SK-N-MC (cell line): Measurements from ENCODE around the gene CTNNAL1.
A peak's percentile ranks its signal among the peaks of the same experiment; 100 is the strongest.
"Not testable (repeated sequence)": the region's sequence is repeated elsewhere in the genome, so short reads cannot be mapped to it uniquely, and the experiment has no call there.

Source experiments
- DNase-seq: peaks from one replicate; pipeline ENCODE4 v3.0.0-alpha.2; 2011; ENCODE audit warnings: low read depth, low spot score
- H3K27ac ChIP-seq: fragments of 200-600 bp; sonication (generic); 2 replicates; pipeline ENCODE4 v1.5.1; 2016; ENCODE audit warnings: mixed run types
- H3K36me3 ChIP-seq: fragments of 200-600 bp; sonication (generic); 2 replicates; pipeline ENCODE4 v1.6.1; 2017; ENCODE audit warnings: antibody characterized with exemption, low read length, mixed read lengths; ENCODE audit not compliant: insufficient read depth
- H3K4me3 ChIP-seq: fragments of 200-600 bp; sonication (generic); 2 replicates; pipeline ENCODE4 v1.5.1; 2016
- H3K9ac ChIP-seq: fragments of 200-600 bp; sonication (generic); 2 replicates; pipeline ENCODE4 v1.8.0; 2017; ENCODE audit warnings: mixed run types, mixed read lengths; ENCODE audit not compliant: insufficient read length
- H3K9me3 ChIP-seq: fragments of 200-600 bp; sonication (generic); 2 replicates; pipeline ENCODE4 v1.6.1; 2017; ENCODE audit warnings: low read depth, mild to moderate bottlenecking, antibody characterized with exemption, low read length, moderate library complexity, mixed read lengths
- EZH2 ChIP-seq: fragments of 200-600 bp; sonication (generic); IDR thresholded peaks from one replicate; pipeline ENCODE4 v1.6.1; 2017; ENCODE audit warnings: antibody characterized with exemption
- FOXP2 ChIP-seq: optimal IDR thresholded peaks from 2 replicates; pipeline ENCODE3; 2011; ENCODE audit warnings: mild to moderate bottlenecking, moderate library complexity; ENCODE audit not compliant: insufficient read depth; ENCODE audit errors: extremely low read length, control extremely low read depth
- POLR2AphosphoS5 ChIP-seq: IDR thresholded peaks from 2 replicates; pipeline ENCODE4 v1.6.1; 2012; ENCODE audit warnings: mild to moderate bottlenecking, low read depth, low read length, borderline replicate concordance

The CTNNAL1 gene, protein sequence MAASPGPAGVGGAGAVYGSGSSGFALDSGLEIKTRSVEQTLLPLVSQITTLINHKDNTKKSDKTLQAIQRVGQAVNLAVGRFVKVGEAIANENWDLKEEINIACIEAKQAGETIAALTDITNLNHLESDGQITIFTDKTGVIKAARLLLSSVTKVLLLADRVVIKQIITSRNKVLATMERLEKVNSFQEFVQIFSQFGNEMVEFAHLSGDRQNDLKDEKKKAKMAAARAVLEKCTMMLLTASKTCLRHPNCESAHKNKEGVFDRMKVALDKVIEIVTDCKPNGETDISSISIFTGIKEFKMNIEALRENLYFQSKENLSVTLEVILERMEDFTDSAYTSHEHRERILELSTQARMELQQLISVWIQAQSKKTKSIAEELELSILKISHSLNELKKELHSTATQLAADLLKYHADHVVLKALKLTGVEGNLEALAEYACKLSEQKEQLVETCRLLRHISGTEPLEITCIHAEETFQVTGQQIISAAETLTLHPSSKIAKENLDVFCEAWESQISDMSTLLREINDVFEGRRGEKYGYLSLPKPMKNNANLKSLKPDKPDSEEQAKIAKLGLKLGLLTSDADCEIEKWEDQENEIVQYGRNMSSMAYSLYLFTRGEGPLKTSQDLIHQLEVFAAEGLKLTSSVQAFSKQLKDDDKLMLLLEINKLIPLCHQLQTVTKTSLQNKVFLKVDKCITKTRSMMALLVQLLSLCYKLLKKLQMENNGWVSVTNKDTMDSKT

DNA sequence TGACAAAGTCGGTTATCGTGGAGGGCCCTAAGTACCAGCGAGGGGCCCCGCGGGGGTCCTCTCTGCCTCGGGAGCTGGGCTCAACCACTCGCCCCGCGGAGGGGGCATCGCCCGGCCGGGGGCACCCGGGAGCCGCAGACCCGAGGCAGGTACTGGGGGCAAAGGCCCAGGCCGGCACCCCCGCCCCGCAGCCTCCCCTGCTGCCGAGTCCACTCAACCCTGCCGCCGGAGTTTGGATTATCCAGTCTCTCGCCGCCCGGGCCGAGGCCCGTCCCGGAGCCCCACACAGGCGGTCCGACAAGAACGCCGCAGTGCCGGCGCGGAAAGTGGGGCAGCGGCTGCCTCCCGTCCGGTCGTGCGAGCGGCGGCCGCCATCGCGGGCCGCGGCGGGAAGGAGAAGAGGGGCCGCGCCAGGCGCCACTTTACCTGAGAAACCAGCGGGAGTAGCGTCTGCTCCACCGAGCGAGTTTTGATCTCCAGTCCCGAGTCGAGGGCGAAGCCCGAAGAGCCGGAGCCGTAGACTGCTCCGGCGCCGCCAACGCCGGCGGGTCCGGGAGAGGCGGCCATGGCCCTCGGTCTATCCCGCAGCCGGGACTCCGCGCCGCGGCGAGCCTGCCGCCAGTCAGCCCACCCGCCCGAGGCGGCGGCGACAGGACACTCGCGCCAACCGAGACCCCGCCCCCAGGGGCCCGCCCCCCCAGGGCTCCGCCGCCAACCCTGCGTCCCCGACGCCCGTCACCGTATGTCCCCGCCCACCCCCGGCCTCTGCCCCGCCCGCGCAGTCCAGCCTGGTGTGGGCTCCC lies at the start of gene CTNNAL1:
Gene CTNNAL1, minus strand, starts transcription at position 624 of the 803 bp plus-strand sequence. Its CDS starts 57 bp downstream, at position 567.
- Histone ChIP-seq H3K27ac (peak within 1 kb of the TSS; percentile 91), H3K36me3 (peaks cover 5% of the 10 kb centered on the region; the same call in 1 of the 2 replicates), H3K9me3 (no peaks in the 10 kb centered on the region), H3K4me3 (peak within 1 kb of the TSS; percentile 79), H3K9ac (peak within 1 kb of the TSS; percentile 84)
- DNase-seq = no peak
- TF ChIP-seq POLR2AphosphoS5 (peak; percentile 54; the same call in 1 of the 2 replicates), FOXP2 (no peak)

DNA sequence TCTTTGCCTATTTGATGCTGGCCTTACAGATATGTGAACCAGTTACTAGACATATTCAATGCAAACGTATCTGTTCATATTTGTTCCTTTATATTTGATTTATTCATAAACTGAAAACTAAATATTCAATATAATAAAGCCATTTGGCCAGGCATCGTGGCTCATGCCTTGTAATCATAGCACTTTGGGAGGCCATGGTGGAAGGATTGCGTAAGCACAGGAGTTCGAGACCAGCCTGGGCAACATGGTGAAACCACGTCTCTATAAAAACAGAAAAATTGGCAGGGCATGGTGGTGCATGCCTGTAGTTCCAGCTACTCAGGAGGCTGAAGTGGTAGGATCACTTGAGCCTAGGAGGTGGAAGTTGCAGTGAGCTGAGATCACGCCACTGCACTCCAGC lies 49.2 kb upstream of the CTNNAL1 start:
- TF ChIP-seq EZH2 (no peak), FOXP2 (no peak), POLR2AphosphoS5 (no peak)
- DNase-seq = no peak
- H3K36me3 ChIP-seq = peaks cover 72% of the 10 kb centered on the region

DNA sequence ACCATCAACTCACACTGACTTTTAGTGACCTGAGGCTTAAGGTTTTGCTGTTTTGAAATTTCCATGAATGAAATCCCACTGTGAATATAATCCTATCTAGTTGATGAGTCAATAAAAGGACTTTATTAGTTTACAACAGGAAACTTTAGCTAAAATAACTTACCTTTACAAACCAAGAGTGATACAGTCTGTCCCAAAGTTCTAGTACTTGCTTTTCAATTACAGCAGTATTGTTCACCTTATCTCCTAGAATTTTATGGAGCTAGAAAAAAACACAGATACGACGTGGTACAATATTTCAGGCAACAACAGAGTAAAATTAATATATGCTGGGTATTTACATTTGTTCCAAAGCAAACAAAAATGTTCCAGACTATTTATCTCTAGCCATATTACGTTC lies 46.9 kb upstream of the CTNNAL1 start:
- no peak for DNase-seq
- Histone ChIP-seq H3K27ac (no peak overlapping the region), H3K9ac (no peak overlapping the region), H3K4me3 (no peak overlapping the region), H3K9me3 (no peaks in the 10 kb centered on the region; the same call in 1 of the 2 replicates), H3K36me3 (peaks cover 63% of the 10 kb centered on the region)
- TF ChIP-seq POLR2AphosphoS5 = no peak
- no peak for TF ChIP-seq EZH2
- TF ChIP-seq FOXP2 = no peak

More for the DNA sequence above, 49.2 kb upstream of the CTNNAL1 start:
- Histone ChIP-seq H3K4me3 (no peak overlapping the region), H3K9me3 (no peaks in the 10 kb centered on the region; the same call in 1 of the 2 replicates), H3K9ac (no peak overlapping the region), H3K27ac (no peak overlapping the region)

DNA sequence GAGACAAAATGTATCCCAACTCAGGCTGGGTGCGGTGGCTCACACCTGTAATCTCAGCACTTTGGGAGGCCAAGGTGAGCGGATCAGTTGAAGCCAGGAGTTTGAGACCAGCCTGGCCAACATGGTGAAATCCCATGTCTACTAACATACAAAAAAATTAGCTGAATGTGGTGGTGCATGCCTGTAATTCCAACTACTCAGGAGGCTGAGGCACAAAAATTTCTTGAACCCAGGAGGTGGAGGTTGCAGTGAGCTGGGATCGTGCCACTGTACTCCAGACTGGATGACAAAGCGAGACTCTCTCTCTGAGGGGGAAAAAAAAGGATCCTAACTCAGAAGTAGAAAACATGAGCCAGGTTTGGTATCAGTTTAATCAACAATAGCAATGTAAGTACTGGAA lies 39.8 kb upstream of the CTNNAL1 start:
- H3K9me3 ChIP-seq, H3K27ac ChIP-seq, H3K4me3 ChIP-seq, H3K9ac ChIP-seq, DNase-seq: not testable (repeated sequence)
- peaks cover 71% of the 10 kb centered on the region for H3K36me3 ChIP-seq

DNA sequence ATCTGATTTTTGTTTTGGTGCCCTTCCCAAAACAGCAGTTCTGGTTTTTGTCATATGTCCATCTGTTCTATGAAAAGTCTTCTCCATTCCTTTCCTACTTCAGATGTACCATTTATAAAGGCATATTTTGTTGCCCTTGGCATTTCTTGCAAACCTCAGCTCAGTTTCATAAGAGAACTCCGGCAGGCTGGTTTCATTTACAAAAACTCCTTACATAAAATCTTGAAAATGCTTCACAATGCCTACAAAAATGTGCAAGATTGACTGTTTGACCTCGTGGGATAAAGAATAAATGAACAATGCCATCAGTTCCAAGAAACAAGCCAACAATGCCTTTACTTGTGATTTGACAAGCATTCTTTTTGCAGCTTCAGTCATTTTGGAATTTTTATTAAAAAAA lies 39.1 kb upstream of the CTNNAL1 start:
- Histone ChIP-seq H3K36me3 (peaks cover 78% of the 10 kb centered on the region), H3K9me3 (no peaks in the 10 kb centered on the region), H3K9ac (no peak overlapping the region), H3K27ac (no peak overlapping the region), H3K4me3 (no peak overlapping the region)
- no peak for TF ChIP-seq FOXP2
- DNase-seq = no peak

DNA sequence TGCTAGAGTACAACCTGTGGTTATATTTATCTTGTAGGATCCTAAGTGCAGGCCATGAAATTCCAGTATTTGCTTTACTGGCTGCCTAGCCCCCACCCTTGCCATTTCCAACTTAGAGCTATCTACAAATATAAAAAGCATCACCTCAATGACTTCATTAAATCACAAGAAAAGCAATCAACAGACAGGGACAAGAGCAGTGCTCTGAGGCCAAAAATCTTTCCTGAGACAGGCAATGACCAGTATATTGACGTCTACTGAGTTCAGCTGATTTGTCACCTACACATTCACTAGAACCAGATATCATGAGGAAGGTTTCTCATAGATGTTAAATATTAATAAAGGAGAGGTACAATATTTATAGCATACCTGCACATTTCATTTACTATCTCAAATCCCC lies 38.4 kb upstream of the CTNNAL1 start:
- Histone ChIP-seq H3K27ac (no peak overlapping the region), H3K4me3 (no peak overlapping the region), H3K36me3 (peaks cover 80% of the 10 kb centered on the region), H3K9ac (no peak overlapping the region), H3K9me3 (no peaks in the 10 kb centered on the region)
- TF ChIP-seq FOXP2 = no peak
- no peak for TF ChIP-seq POLR2AphosphoS5
- TF ChIP-seq EZH2 = no peak
- DNase-seq = no peak

DNA sequence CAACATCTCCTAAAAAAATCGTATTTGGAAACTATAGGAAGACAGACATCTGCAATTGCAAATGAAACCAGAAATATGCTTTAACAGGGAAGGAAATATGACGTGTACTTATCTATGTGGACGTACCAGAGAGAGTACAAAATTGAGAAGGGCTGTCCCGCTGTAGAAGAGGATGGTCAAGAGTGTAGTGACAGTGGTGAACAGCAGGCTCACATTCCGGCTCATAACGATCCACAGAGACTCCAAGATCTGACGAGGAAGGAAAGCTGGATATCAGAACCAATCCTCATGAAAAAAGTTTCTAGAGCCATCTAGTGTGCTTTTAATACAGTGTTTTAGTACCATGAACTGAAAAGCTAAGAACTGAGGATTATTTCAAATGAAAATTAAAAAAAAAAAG lies 37.1 kb upstream of the CTNNAL1 start:
- Histone ChIP-seq H3K9ac (no peak overlapping the region), H3K36me3 (peaks cover 89% of the 10 kb centered on the region), H3K27ac (no peak overlapping the region), H3K9me3 (no peaks in the 10 kb centered on the region), H3K4me3 (no peak overlapping the region)
- TF ChIP-seq EZH2 (no peak), FOXP2 (no peak), POLR2AphosphoS5 (no peak)
- DNase-seq = no peak

DNA sequence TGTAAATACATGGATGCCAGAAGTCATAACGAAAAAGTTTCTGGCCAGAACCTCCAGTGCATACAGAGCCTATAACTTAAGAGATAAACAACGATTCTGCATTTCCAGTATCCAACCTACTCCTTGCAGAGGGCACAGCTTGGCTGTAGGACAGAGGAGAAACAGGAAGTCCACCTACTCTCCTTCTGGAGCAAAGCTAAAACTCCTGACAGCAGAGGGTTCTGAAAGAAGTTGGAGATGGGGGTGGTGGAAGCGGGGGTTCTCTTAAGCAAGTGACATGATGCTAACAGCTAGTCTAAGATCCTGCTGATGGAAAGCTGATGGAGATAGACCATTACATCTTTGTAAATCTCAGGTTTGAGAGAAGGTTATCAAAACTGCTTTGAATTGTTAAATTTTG lies 35.5 kb upstream of the CTNNAL1 start:
- H3K36me3 ChIP-seq = peaks cover 92% of the 10 kb centered on the region
- TF ChIP-seq POLR2AphosphoS5 (no peak), FOXP2 (no peak), EZH2 (no peak)

More for the DNA sequence above, 35.5 kb upstream of the CTNNAL1 start:
- no peak overlapping the region for H3K27ac ChIP-seq
- H3K4me3 ChIP-seq = no peak overlapping the region
- DNase-seq = no peak
- no peaks in the 10 kb centered on the region for H3K9me3 ChIP-seq
- no peak overlapping the region for H3K9ac ChIP-seq
